ENCODE measurements around the gene CAPRIN1. TPM values are rescaled to one million over a fixed set of nuclear protein-coding genes. Genes with fewer than 3 reads are reported as not detected.

The CAPRIN1 gene
- polyA plus RNA-seq, 3 donors, result 236 to 266 (median 253) TPM

DNA sequence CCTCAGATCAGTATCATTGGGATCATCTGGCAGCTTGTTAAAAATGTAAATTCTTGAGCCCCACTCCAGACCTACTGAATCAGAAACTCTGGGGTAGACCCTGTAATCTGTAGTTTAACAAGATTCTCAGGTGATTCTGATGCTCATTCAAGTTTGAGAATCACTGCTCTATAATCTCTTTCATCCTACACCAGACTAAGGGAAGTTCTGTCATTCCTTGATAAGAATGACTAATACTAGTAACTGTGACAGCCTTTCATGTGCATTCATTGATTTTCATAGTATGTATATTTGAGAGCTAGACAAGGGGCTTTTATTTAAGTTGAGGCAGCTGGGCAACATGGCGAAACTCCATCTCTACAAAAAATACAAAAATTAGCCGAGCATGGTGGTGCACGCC, 83.9 kb downstream of the CAPRIN1 start:
- no peak for DNase-seq

DNA sequence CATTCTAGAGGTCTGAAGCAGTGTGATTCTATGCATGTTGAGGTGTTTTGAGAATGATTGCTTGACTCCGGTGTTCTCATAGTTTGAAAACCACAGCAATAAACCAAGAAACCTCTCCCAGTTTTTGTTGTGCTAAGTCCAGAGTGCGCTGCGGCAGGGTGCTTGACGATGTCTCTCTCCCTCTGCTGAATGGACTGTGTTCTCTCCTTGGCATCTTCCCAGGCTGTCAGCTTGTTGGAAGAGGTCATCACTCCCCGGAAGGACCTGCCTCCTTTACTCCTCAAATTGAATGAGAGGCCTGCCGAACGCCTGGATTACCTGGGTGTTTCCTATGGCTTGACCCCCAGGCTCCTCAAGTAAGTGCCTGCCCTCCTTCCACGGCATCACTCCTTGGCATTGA, 84.9 kb downstream of the CAPRIN1 start:
- DNase-seq, result no peak

DNA sequence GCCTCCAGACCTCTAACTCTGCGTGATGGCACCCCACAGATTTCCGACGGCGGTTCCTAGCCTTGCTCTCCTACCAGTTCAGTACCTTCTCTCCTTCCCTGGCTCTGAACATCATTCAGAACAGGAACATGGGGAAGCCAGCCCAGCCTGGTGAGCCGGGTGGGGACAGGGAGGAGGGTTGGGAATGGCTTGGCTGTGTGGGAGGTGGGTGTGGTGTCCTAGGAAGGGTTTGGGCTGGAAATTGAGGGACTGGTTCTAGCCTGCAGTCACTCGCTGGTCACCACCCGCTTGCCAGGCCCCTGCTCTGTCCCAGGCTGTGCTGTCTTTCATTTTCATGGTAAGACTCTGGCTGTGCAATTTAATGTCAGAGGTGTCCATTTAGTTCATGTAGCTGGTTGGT, 87.8 kb downstream of the CAPRIN1 start:
- no peak for DNase-seq

DNA sequence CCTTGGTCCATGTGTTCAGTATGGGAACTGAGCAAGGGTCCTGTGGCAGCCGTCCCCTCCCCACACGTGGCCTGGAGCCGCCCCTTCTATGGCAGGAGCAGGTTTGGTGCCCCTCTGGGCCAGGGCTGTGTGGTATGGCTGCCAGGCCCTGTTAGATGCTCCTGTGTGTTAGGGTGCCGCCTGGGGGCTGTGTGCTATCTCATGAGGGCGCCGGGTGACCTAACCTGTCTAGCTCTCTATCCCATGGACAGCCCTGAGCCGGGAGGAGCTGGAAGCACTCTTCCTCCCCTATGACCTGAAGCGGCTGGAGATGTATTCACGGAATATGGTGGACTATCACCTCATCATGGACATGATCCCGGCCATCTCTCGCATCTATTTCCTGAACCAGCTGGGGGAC, 88.6 kb downstream of the CAPRIN1 start:
- no peak for DNase-seq

DNA sequence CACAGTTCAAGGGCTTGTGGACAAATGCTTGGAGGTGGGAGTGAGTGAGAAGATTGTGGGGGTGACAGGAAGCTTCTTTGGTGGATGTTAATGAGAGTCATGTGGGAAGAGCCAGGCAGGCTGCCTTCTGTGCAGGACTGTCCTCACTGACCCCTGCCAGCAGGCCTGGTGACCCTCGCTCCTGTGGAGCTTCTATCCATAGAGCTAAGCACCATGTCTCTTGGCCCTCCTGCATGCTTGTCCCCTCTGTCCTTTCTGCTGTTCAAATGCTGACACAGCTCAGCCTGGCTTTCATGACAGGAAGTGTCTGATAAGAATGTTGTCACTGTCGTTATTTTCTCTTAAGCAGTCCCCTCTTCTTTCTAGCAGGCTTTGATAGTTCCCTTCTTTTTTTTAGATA, 91.5 kb downstream of the CAPRIN1 start:
- no peak for DNase-seq

DNA sequence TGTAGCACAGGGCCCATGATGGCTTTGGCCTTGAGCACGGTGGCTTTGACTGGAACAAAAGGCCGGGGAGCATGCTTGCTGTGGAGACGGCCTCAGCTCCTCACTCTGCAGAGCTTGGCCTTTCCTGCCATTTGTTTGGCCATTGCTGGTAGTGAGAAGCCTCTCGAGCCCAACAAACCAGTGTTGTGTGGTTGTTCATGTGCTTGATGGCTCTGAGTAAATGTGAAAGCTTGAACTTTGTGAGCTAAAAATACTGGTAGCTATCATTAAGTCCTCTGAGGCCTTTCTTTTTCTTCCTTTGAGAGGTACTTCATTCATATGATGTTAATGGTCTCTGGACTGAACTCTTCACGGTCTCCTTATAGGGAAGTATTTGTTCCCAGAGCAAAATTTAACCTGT, 93.5 kb downstream of the CAPRIN1 start:
- no peak for DNase-seq

DNA sequence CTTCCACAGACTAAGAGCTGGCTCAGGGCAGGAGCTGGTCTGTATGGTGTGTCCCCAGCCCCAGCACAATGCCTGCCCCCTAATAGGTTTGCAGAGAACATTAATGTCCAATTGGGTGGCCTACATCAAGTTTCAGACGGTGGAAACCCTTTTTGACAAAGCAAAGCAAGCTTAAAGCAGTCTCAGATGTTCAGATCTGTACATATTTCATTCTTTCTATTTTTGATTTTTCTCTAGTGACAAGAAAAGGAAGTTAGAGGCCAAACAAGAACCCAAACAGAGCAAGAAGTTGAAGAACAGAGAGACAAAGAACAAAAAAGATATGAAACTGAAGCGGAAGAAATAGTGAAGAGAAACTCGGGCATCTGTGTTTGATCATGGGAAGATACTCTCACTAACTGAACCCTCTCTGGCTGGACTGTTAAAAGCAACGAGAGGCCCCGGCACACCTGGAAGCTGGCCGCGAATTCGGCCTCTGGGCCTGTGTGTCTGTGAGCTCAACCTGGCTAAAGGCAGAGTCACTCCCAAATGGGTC, 94.4 kb downstream of the CAPRIN1 start:
- no peak for DNase-seq

DNA sequence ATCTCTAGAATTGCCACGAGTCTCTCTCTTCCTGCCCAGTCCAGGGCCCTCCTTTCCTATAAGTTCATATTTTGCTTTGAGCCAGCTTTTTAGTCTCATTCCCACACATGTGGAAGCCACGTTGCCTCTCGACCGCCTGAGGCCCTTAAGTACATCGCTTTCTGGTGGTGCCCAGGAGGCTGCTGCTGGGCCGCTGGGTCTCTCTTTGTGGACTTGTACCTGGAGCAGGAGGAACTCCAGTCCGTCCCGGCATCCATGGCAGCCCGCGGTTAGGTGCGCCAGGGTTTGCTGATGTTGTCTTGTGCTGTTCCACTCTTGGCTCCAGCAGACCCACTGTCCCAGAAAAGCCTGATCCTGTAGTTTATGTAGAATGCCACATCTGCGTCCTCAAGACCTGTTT, 94.9 kb downstream of the CAPRIN1 start:
- no peak for DNase-seq

DNA sequence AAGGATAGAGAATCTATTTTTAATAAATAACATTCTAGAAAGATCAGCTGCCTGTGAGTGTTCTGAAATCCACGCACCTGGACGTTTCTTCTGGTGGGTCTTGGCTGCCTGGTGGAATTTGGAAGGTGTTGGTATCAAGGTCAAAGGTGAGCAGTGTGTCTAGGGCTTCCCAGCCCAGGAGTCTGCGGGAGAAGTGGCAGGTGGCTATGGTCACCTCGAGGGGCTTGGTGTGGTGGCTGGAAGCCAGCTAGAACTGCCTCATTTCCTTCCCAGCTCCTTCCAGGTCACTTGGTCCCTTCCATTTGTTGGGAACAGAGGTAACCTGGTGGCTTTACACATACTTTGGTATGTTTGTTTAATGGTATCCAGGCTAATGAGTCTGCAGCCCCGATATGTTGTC, 95.3 kb downstream of the CAPRIN1 start:
- DNase-seq, result no peak

DNA sequence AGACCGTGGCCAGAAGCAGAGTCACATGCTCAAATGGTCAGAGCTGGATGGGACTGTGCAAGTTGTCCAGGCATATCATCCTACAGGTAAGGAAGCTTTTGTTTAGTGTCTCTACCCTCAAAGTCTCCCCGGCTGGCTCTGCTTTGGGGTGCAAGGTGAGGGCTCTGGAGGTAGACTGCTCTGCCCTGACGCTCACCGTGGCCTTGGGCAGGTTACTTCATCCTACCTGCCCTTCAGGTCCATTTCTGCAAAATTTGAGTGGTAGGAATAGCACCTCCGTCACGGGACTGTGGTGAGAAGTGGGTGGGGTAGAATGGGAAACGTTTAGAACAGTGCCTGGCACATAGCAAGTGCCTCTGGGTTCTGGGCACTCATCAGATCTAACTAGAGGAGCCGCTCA, 96.0 kb downstream of the CAPRIN1 start:
- no peak for DNase-seq

DNA sequence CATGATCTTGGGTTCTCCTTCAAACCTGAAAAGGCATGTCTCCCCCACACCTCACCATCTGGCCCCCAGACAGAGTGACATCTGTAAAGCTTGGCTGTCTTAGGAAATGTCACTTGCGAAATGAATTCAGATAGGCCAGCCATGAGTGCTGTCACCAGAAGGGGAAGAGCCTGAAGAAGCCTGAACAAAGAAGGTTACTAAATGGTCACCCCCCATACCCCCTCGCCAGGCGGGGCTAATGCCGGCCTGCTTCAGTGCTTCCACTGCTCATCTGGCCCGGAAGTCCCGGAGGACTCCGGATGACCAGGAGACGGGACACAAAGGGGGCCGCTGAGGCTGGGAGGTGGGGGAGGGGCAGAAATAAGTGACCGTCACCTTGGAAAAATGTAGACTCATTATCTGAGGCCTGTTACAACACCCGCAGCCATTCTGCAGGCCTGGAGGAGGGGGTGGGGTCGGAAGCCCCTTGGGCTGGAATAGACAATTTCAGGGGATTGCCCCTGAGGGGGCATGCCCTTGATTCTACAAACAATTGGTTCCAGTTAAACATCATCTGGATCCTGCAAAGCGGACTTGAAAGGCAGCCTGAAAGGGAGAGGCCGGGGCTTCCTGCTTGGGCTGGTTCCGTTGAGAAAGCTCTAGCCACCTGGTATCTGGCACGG, 97.1 kb downstream of the CAPRIN1 start:
- DNase-seq, result no peak

DNA sequence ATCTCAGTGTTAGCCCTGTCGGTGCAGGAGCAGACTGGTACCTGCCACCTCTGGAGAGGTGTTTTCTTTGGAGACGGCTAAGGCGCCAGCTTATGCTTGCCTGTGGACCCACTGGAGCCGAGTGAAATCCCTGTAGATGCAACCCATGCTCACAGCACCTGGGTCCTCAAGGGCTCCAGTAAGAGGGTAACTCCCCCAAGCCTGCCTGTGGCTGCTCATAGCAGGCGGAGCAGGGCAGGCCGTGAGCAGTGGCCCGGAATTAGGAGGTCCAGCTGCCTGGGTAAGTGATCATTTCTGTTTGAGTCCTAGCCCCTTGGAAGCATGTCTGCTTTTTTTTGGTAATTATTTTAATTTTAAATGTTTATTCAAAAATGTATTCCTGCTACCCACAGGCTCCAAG, 97.7 kb downstream of the CAPRIN1 start:
- no peak for DNase-seq

DNA sequence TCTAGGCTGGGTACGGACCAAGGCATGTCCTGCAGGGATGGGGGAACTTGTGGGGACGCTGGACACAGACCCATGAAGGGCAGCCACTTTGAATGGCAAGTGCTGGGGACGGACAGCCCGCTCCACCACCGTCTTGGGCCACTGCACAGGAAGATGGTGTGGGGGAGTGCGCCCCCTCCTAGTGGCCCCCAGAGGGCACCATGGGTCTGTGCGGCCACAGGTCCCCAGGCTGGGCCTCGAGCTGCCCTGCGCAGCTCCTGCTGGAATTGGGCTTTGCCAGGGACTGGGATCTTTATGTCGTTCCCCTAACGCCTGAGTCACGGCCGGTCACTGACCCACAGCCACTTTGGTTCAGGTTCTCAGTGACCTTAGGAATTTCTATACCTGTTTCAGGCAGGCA, 98.3 kb downstream of the CAPRIN1 start:
- no peak for DNase-seq

DNA sequence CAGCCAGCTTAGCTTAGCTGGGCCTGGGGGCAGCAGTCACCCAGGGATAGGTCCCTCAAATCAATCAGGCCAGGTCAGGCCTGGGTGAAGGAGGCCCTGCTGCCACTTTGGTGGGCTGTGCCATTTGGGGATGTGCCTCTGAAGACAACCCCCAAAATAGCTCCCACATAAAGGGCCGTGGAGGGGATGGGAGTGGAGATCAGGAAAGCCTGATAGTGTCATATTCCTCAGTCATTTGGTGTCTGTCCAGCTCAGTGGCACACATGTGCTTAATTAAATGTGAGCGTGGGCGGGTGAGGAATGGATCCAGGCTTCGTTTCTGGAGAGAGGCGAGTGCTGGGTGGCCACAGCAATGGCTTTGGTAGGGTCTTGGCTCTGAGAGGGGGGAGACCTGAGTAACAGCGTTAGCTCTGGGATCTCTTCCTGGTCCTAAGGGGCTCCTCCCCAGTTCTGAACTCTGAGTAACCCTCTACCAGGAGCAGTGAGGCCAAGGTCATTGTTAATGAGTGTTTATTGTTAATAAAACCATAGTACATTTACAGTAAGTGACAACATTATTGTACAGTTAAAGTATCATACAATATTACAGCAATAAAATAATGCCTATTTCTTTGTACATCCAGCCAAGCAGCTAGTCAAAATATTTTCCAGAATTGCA, 99.1 kb downstream of the CAPRIN1 start:
- DNase-seq, result no peak

Other genes with a start within 250 kb of the CAPRIN1 start
- gene LMO2, start 159.7 kb upstream of the CAPRIN1 start, polyA plus RNA-seq (ENCODE audit: insufficient read length in 3 of 3), result 10 to 100 TPM; 26.9 to 33.3 (median 27.3) TPM
- 10 to 100 TPM; 54.7 to 62.1 (median 61.1) TPM for gene NAT10, start 53.9 kb downstream of the CAPRIN1 start, polyA plus RNA-seq (ENCODE audit: insufficient read length in 3 of 3)